Nephron (organoid): ENCODE data around the gene TOR3A.

Source experiments
- H3K27ac Mint-ChIP-seq, 3 experiments: 2 replicates each; pipeline ENCODE4 v1.8.0; 2020; ENCODE audit warnings: mixed read lengths in 3 of 3, mild to moderate bottlenecking in 2 of 3, moderate library complexity in 1 of 3
- H3K27me3 Mint-ChIP-seq: 2 replicates; pipeline ENCODE4 v1.8.0; 2021; ENCODE audit warnings: low read depth, mild to moderate bottlenecking, moderate library complexity, mixed read lengths
- H3K36me3 Mint-ChIP-seq: 2 replicates; pipeline ENCODE4 v1.8.0; 2020; ENCODE audit warnings: low read depth, mixed read lengths
- H3K4me1 Mint-ChIP-seq: 2 replicates; pipeline ENCODE4 v1.8.0; 2020; ENCODE audit warnings: mixed read lengths
- H3K4me3 Mint-ChIP-seq, 3 experiments: 2 replicates each; pipeline ENCODE4 v1.8.0; 2020; ENCODE audit warnings: mild to moderate bottlenecking in 3 of 3, mixed read lengths in 3 of 3, moderate library complexity in 2 of 3
- H3K9me3 Mint-ChIP-seq: 2 replicates; pipeline ENCODE4 v1.8.0; 2020; ENCODE audit warnings: mixed read lengths
- TF ChIP-seq, protein P1 (sequence below), 3 experiments: fragments of 200-600 bp; sonication (generic); IDR thresholded peaks; one replicate each; pipeline ENCODE4 v1.5.0; 2021; ENCODE audit warnings: antibody characterized with exemption in 3 of 3; ENCODE audit not compliant: unreplicated experiment in 3 of 3

The TOR3A gene

DNA sequence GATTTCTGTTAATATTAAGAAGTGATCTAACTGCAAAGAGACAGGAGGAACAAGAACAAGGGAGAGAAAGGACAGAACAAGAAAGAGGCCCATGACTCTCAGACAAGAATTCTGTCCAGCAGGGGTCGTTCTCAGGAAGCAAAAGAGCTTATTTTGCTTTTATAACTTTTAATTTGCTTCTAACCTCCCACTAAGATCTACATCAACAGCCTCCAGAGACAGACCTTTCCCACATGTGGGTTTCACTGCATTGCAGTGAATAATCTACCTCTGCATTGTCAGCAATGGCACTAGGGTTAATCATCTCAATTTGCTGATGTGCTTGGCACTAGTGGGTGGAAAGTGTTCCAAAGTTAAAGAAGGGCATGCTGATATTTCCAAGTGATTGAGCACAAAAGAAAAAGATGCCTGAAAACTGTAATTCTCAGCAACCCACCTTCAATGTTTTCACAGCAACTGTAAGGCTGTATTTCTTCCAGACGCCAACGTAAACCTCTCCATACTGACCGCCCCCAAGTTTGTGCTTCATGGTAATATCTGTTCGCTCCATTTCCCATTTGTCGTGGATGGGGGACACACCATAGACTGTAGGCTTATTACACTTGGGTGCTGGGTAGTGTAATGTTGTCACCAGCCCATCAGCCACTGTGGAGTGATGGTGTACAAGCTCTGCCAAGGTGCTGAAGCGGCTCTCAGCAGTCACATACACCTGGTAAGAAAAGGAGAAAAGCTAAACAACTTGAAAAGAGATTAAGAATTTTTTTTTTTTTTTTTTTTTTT, 39.5 kb downstream of the TOR3A start:
- Mint-ChIP-seq H3K27me3 (no peaks in the 10 kb centered on the region), H3K9me3 (no peaks in the 10 kb centered on the region), H3K36me3 (peaks cover 35% of the 10 kb centered on the region), H3K4me3 (no peak overlapping the region), H3K4me1 (peaks cover 6% of the 10 kb centered on the region), H3K27ac (peak overlapping the region; percentile 25 to 86 (median 80))
- TF ChIP-seq, protein P1, sequence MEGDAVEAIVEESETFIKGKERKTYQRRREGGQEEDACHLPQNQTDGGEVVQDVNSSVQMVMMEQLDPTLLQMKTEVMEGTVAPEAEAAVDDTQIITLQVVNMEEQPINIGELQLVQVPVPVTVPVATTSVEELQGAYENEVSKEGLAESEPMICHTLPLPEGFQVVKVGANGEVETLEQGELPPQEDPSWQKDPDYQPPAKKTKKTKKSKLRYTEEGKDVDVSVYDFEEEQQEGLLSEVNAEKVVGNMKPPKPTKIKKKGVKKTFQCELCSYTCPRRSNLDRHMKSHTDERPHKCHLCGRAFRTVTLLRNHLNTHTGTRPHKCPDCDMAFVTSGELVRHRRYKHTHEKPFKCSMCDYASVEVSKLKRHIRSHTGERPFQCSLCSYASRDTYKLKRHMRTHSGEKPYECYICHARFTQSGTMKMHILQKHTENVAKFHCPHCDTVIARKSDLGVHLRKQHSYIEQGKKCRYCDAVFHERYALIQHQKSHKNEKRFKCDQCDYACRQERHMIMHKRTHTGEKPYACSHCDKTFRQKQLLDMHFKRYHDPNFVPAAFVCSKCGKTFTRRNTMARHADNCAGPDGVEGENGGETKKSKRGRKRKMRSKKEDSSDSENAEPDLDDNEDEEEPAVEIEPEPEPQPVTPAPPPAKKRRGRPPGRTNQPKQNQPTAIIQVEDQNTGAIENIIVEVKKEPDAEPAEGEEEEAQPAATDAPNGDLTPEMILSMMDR (IDR thresholded peaks at IDR 0.05; ENCODE audit: unreplicated experiment in 3 of 3), result peak; percentile 60 to 70 (median 69)

DNA sequence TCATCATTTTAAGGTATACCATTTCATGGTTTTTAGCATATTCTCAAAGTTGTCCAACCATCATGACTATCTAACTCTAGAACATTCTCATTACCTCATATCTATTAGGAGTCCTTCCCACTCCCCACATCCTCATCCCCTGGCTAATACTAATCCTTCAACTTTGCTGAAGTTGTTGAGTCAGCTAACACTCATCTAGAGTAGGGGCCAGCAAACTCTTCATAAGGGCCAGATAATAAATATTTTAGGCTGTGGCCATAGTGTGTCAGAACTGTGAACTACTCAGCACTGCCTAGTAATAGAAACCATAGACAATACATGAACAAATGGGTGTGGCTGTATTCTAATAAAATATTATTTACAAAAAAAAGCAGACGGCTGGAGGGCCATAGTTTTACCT, 43.0 kb downstream of the TOR3A start:
- Mint-ChIP-seq H3K36me3 (peaks cover 16% of the 10 kb centered on the region), H3K27me3 (no peaks in the 10 kb centered on the region), H3K4me3 (no peak overlapping the region), H3K27ac (no peak overlapping the region), H3K9me3 (no peaks in the 10 kb centered on the region), H3K4me1 (peaks cover 11% of the 10 kb centered on the region)
- TF ChIP-seq, protein P1 (IDR thresholded peaks at IDR 0.05; ENCODE audit: unreplicated experiment in 3 of 3), result no peak

DNA sequence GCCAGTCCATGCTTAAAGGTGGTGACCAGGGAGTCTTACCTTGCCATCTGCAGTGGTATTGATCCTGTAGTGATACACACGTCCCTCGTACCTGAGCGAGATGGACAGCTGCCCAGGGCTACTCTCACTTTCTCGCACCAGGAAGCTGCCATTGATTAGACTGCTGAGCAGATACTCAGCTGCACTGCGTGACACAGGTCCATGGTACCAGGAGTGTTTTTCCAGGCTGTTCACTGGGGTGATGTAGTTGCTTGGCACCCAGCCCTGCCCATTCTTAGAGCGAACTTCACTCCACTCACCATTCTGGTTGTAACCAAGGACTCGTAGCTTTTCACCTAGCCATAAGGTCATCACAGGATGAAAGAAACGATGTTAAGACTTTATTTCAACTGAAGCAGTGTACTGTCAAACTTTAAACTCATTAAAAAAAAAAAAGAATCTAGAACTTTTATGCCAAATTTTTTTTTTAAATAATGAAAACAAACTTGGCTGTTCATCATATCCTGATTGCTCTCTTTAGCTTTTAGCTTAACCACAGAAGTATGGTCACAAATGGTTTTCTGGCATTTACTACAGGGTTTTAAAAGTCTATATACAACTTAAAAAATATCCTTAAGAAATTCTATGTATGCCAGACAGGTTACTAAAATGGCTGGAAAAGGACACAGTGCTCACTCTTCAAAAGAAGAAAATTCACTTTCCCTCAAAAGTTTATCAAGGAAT, 44.6 kb downstream of the TOR3A start:
- peaks cover 15% of the 10 kb centered on the region for H3K36me3 Mint-ChIP-seq
- peaks cover 6% of the 10 kb centered on the region for H3K4me1 Mint-ChIP-seq
- no peaks in the 10 kb centered on the region for H3K9me3 Mint-ChIP-seq
- no peak overlapping the region for H3K4me3 Mint-ChIP-seq
- H3K27me3 Mint-ChIP-seq, result no peaks in the 10 kb centered on the region
- TF ChIP-seq, protein P1 (IDR thresholded peaks at IDR 0.05; ENCODE audit: unreplicated experiment in 3 of 3), result no peak
- H3K27ac Mint-ChIP-seq, result no peak overlapping the region

DNA sequence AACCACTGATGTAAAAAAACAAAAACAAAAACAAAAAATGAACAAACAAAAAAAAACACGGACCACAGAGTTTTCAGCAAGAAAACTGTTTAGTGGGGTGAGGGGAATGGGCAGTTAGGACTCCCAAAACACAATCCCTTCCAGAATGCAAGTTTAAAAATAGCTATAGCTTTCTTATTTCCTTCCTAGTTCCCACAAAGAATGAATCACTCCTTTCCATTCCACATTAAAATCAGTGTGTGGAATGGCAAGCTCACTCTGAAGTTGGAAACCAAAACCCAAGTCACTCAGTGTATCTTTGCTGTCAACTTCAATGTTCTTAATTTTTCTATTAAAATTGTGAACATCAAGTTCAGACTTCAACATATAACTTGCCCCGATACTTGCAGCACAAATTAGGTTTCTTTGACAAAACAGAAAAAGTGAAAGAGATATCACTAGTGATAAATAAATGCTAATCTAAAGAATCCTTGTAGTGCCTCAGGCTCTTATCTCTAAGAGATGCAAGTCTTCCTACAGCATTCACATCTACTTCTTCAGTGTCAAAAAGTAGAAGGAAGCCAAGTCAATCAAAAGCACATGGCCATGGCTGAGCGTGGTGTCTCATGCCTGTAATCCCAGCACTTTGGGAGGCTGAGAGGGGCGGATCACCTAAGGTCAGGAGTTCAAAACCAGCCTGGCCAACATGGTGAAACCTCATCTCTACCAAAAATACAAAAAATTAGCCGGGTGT, 45.5 kb downstream of the TOR3A start:
- Mint-ChIP-seq H3K4me1 (peaks cover 5% of the 10 kb centered on the region), H3K36me3 (peaks cover 15% of the 10 kb centered on the region), H3K4me3 (no peak overlapping the region), H3K9me3 (no peaks in the 10 kb centered on the region), H3K27me3 (no peaks in the 10 kb centered on the region), H3K27ac (no peak overlapping the region)
- TF ChIP-seq, protein P1 (IDR thresholded peaks at IDR 0.05; ENCODE audit: unreplicated experiment in 3 of 3), result no peak

DNA sequence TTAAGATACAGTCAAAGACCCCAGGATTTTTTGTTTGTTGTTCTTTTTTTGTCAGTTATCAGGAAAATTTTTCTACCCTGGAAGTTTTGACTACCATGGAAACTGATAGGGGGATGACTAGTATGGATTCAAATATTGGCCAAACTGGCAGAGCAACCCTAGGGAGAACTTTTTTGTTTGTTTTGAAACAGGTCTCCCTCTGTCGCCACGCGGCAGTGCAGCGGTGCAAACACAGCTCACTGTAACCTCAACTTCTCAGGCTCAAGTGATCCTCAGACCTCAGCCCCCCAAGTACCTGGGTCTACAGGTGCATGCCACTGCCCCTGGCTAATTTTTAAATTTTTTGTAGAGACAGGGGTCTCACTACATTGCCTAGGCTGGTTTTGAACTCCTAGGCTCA, 46.6 kb downstream of the TOR3A start:
- peaks cover 21% of the 10 kb centered on the region for H3K36me3 Mint-ChIP-seq
- H3K4me3 Mint-ChIP-seq, result no peak overlapping the region
- no peaks in the 10 kb centered on the region for H3K9me3 Mint-ChIP-seq
- no peaks in the 10 kb centered on the region for H3K27me3 Mint-ChIP-seq
- H3K27ac Mint-ChIP-seq, result no peak overlapping the region
- H3K4me1 Mint-ChIP-seq, result peaks cover 5% of the 10 kb centered on the region
- TF ChIP-seq, protein P1 (IDR thresholded peaks at IDR 0.05; ENCODE audit: unreplicated experiment in 3 of 3), result no peak
